MM.1S (cell line): ENCODE results near the gene PRKG1.

Source experiments
- CTCF ChIP-seq: fragments of 300-600 bp; sonication (generic); IDR thresholded peaks from 2 replicates; pipeline ENCODE4 v1.5.1; 2016; ENCODE audit warnings: antibody characterized with exemption, low read length, mixed read lengths
- EZH2 ChIP-seq: fragments of 300-600 bp; sonication (generic); optimal IDR thresholded peaks from 2 replicates; pipeline ENCODE3; 2017; ENCODE audit warnings: low read depth, mild to moderate bottlenecking, antibody characterized with exemption, low read length, mixed read lengths
- EZH2phosphoT487 ChIP-seq: fragments of 300-600 bp; sonication (generic); IDR thresholded peaks from 2 replicates; pipeline ENCODE4 v1.6.1; 2018; ENCODE audit warnings: antibody characterized with exemption, low read length

- TF ChIP-seq CTCF (no peak), EZH2 (no peak), EZH2phosphoT487 (no peak)
Measured at GRCh38 chr10:51911723-51912122, 837.4 kb downstream of the PRKG1 start.
